B cell (primary cell): ENCODE measurements around the gene WDR7. TPM values are rescaled to one million over a fixed set of nuclear protein-coding genes. Genes with fewer than 3 reads are reported as not detected.

Source experiments
- ATAC-seq: fragments of 200-7000 bp; cut with Tn5 transposase; one replicate; pipeline ENCODE4 v1.10.0; 2021; ENCODE audit warnings: low read depth, mild to moderate bottlenecking, moderate number of reproducible peaks, moderate library complexity
- CTCF ChIA-PET: fragments of 350-600 bp; sonication (Branson Sonifier 250); formaldehyde crosslinking; loops from one replicate; lab custom pipeline; 2021; ENCODE audit warnings: antibody characterized with exemption, inconsistent platforms; lab: Charles Lee
- POLR2A ChIA-PET: fragments of 350-600 bp; sonication (Branson Sonifier 250); formaldehyde crosslinking; loops from one replicate; lab custom pipeline; 2021; ENCODE audit warnings: antibody characterized with exemption; lab: Charles Lee
- DNase-seq: peaks from one replicate; pipeline ENCODE4 v3.0.0; 2013
- H2AFZ ChIP-seq: 2 replicates; pipeline ENCODE4 v1.6.1; 2012; ENCODE audit warnings: mild to moderate bottlenecking, low read depth, low read length; ENCODE audit not compliant: insufficient read depth, poor library complexity, severe bottlenecking
- H3K27ac ChIP-seq, 2 donors: 1 replicate in 1 of 2; 2 replicates in 1 of 2; pipeline ENCODE4 v1.5.1; 2012 to 2013; ENCODE audit warnings: low read length in 2 of 2, mild to moderate bottlenecking in 2 of 2, moderate library complexity in 1 of 2
- H3K27me3 ChIP-seq, 4 experiments: fragments of 200-600 bp in 1 of 4; sonication (generic) in 1 of 4; replicated peaks in 1 of 4; 1 replicate in 2 of 4; 2 replicates in 2 of 4; pipeline versions ENCODE4 v1.6.1 to v1.7.0; 2013 to 2016; ENCODE audit warnings: low read length in 3 of 4, mild to moderate bottlenecking in 2 of 4, mixed read lengths in 1 of 4, moderate library complexity in 1 of 4; ENCODE audit not compliant: insufficient read depth in 4 of 4, control insufficient read depth in 3 of 4; ENCODE audit errors: control extremely low read depth in 1 of 4
- H3K36me3 ChIP-seq, 2 experiments: replicated peaks in 1 of 2; 1 replicate in 1 of 2; 2 replicates in 1 of 2; pipeline versions ENCODE4 v1.6.1 to v1.7.1; 2013; ENCODE audit warnings: low read length in 1 of 2; ENCODE audit not compliant: insufficient read depth in 2 of 2, control insufficient read depth in 1 of 2; ENCODE audit errors: control extremely low read depth in 1 of 2, extremely low read depth in 1 of 2
- H3K4me1 ChIP-seq, 2 donors: fragments of 200-600 bp in 1 of 2; sonication (generic) in 1 of 2; 1 replicate in 1 of 2; 2 replicates in 1 of 2; pipeline versions ENCODE4 v1.5.1 to v1.6.1; 2013 to 2017; ENCODE audit warnings: low read length in 2 of 2; ENCODE audit not compliant: control insufficient read depth in 2 of 2, insufficient read depth in 2 of 2
- H3K4me2 ChIP-seq: replicated peaks from 2 replicates; pipeline ENCODE3; 2012; ENCODE audit warnings: mild to moderate bottlenecking, low read depth, low read length; ENCODE audit not compliant: poor library complexity, severe bottlenecking
- H3K4me3 ChIP-seq, 5 experiments: fragments of 200-600 bp in 1 of 5; sonication (generic) in 1 of 5; 1 replicate in 3 of 5; 2 replicates in 2 of 5; pipeline versions ENCODE4 v1.5.1 to v1.7.0; 2011 to 2016; ENCODE audit warnings: low read length in 4 of 5, mild to moderate bottlenecking in 4 of 5, low read depth in 2 of 5, control low read depth in 1 of 5, moderate library complexity in 1 of 5; ENCODE audit not compliant: insufficient read depth in 1 of 5; ENCODE audit errors: control extremely low read depth in 1 of 5, extremely low read depth in 1 of 5
- H3K79me2 ChIP-seq: fragments of 200-600 bp; sonication (generic); one replicate; pipeline ENCODE4 v1.6.0; 2016; ENCODE audit warnings: low read length; ENCODE audit not compliant: control insufficient read depth, insufficient read depth
- H3K9ac ChIP-seq: fragments of 200-600 bp; sonication (generic); 2 replicates; pipeline ENCODE4 v1.6.1; 2017; ENCODE audit warnings: mild to moderate bottlenecking, low read length, moderate library complexity
- H3K9me3 ChIP-seq, 3 donors: one replicate each; pipeline versions ENCODE4 v1.6.1 to v1.7.1; 2013; ENCODE audit warnings: low read length in 2 of 3; ENCODE audit not compliant: control insufficient read depth in 2 of 3, insufficient read depth in 1 of 3; ENCODE audit errors: control extremely low read depth in 1 of 3
- H4K20me1 ChIP-seq: 2 replicates; pipeline ENCODE4 v1.6.0; 2012; ENCODE audit warnings: mild to moderate bottlenecking, low read length; ENCODE audit not compliant: insufficient read depth, control insufficient read depth, poor library complexity, severe bottlenecking
- H3K27ac Mint-ChIP-seq: one replicate; pipeline ENCODE4 v1.8.0; 2021; ENCODE audit warnings: mixed read lengths
- H3K27me3 Mint-ChIP-seq: one replicate; pipeline ENCODE4 v1.8.0; 2021; ENCODE audit warnings: mixed read lengths
- H3K4me1 Mint-ChIP-seq: one replicate; pipeline ENCODE4 v1.8.0; 2021; ENCODE audit warnings: mixed read lengths
- H3K4me3 Mint-ChIP-seq: one replicate; pipeline ENCODE4 v1.8.0; 2021; ENCODE audit warnings: mixed read lengths
- H3K9me3 Mint-ChIP-seq: one replicate; pipeline ENCODE4 v1.8.0; 2022; ENCODE audit warnings: mixed read lengths; ENCODE audit not compliant: insufficient read depth
- CTCF ChIP-seq: fragments of 200-600 bp; IDR thresholded peaks from one replicate; pipeline ENCODE4 v1.8.0; 2022; ENCODE audit warnings: antibody characterized with exemption, mild to moderate bottlenecking
- EZH2 ChIP-seq: IDR thresholded peaks from 2 replicates; pipeline ENCODE4 v1.6.1; 2012; ENCODE audit warnings: borderline replicate concordance, low read depth, mild to moderate bottlenecking, moderate library complexity, low read length; ENCODE audit not compliant: insufficient read depth, poor library complexity, severe bottlenecking
- WGBS: methylation state at CpG from one replicate; pipeline ENCODE4 v1.1.5; 2013; ENCODE audit warnings: missing lambda C conversion rate; ENCODE audit not compliant: insufficient coverage; 5-methylcytosine and 5-hydroxymethylcytosine counted together
- intact Hi-C: fragments of 100-400 bp; cut with micrococcal nuclease; formaldehyde crosslinking; loops from one replicate; pipeline ENCODE4 v1.10.0; 2022
- polyA plus RNA-seq: library from polyadenylated mRNA; depleted of rRNA; stranded (reverse); fragments of >200 nt; gene quantifications from 2 replicates; pipeline ENCODE4 v1.2.3, GENCODE V29; 2012
- total RNA-seq, 2 donors: library from RNA; stranded (reverse); fragments of 120-200 nt in 1 of 2; gene quantifications; 1 replicate in 1 of 2; 2 replicates in 1 of 2; pipeline versions ENCODE4 v1.2.3 to v1.2.4, GENCODE V29; 2013 to 2022

The WDR7 gene
- total and polyA plus RNA-seq, 2 donors (not counting 1 experiment from before 2014, with no cell fraction given), result 5.5 to 45.0 TPM

DNA sequence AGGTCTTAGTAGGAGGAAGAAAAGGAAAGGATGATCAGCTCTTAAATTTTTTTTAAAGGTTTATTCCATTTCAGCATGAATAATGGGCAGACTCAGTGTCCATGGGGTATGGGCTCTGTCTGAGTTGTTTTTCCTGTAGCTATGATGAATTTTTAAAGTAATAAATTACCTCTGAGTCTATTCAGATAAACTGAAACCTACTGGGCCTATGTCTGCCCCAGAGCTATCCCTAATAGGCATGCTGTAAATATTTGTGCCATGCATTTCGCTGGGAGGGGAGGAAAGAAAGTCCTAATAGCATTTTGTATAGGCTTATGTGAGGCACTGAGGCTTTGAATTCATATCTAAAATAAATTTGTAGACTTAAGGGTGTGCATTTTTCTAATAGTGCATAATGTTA is 285.3 kb downstream of the WDR7 start:
- ATAC-seq, result no peak
- no peak for DNase-seq
- peaks cover 2% of the 10 kb centered on the region in 2 experiments for H3K36me3 ChIP-seq
- Mint-ChIP-seq H3K27ac (no peak overlapping the region), H3K4me3 (no peak overlapping the region), H3K9me3 (no peaks in the 10 kb centered on the region), H3K27me3 (no peaks in the 10 kb centered on the region), H3K4me1 (no peaks in the 10 kb centered on the region)
- no peak for TF ChIP-seq EZH2
- TF ChIP-seq CTCF, result no peak
- no CpG with 5 or more reads among the region's 1 CpG for WGBS
- ChIA-PET CTCF (no interaction called here), POLR2A (no interaction called here)
- H3K79me2 ChIP-seq, result no peaks in the 10 kb centered on the region
- intact Hi-C loops, result no loop called here
- H3K27ac ChIP-seq, result no peak overlapping the region
- H3K4me3 ChIP-seq, result no peak overlapping the region
- H3K4me1 ChIP-seq, result no peaks in the 10 kb centered on the region
- no peak overlapping the region for H3K9ac ChIP-seq
- H3K4me2 ChIP-seq, result no peak overlapping the region
- H2AFZ ChIP-seq, result no peak overlapping the region
- H4K20me1 ChIP-seq, result no peaks in the 10 kb centered on the region
- no peaks in the 10 kb centered on the region for H3K9me3 ChIP-seq
- no peaks in the 10 kb centered on the region for H3K27me3 ChIP-seq

DNA sequence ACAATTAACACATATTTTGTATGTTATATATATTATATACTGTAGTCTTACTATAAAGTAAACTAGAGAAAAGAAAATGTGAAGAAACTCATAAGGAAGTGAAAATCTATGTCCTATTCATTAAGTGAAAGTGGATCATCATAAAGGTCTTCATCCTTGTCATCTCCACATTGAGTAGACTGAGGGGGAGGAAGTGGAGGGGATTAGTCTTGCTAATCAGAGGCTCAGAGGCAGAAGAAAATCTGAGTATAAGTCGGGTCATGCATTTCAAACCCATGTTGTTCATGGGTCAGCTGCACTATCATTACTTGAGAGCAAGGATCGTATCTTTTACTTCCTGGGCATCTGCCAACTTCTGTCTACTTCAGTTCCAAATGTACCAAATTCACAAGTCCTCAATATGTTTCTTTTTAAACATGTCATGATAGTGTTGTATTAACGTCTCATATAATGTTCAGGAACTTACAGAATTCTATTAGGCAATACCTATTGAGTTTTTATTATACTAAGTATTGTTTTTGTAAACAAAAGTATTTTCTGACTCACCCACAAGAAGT is 286.8 kb downstream of the WDR7 start:
- Histone ChIP-seq H3K9ac (no peak overlapping the region), H2AFZ (no peak overlapping the region), H3K36me3 (peaks cover 0 to 2% of the 10 kb centered on the region in 2 experiments), H3K4me1 (no peaks in the 10 kb centered on the region), H3K27ac (no peak overlapping the region), H3K9me3 (no peaks in the 10 kb centered on the region), H4K20me1 (no peaks in the 10 kb centered on the region), H3K27me3 (no peaks in the 10 kb centered on the region), H3K4me2 (no peak overlapping the region), H3K4me3 (no peak overlapping the region), H3K79me2 (no peaks in the 10 kb centered on the region)
- H3K4me1 Mint-ChIP-seq, result no peaks in the 10 kb centered on the region
- POLR2A ChIA-PET, result no interaction called here
- H3K9me3 Mint-ChIP-seq, result no peaks in the 10 kb centered on the region
- H3K27ac Mint-ChIP-seq, result no peak overlapping the region
- DNase-seq, result no peak
- H3K4me3 Mint-ChIP-seq, result no peak overlapping the region
- CTCF ChIA-PET, result no interaction called here
- TF ChIP-seq EZH2, result no peak
- TF ChIP-seq CTCF, result no peak
- ATAC-seq, result no peak
- no CpG with 5 or more reads among the region's 3 CpGs for WGBS
- intact Hi-C loops, result no loop called here
- no peaks in the 10 kb centered on the region for H3K27me3 Mint-ChIP-seq
